Natural killer cell (primary cell): ENCODE measurements around the gene ANKRD28. TPM values are rescaled to one million over a fixed set of nuclear protein-coding genes. Genes with fewer than 3 reads are reported as not detected.
"Not testable (repeated sequence)": the region's sequence is repeated elsewhere in the genome, so short reads cannot be mapped to it uniquely, and the experiment has no call there.

Experiments used
- ATAC-seq, 3 donors: fragments of 150-1000 bp in 2 of 3; fragments of 200-7000 bp in 1 of 3; cut with Tn5 transposase; 1 replicate in 1 of 3; 2 replicates in 2 of 3; pipeline ENCODE4 v1.10.0; 2021; ENCODE audit warnings: mild to moderate bottlenecking in 2 of 3, moderate library complexity in 2 of 3
- DNase-seq, 2 donors: peaks; one replicate each; pipeline versions ENCODE4 v3.0.0 to v3.0.0-alpha.2; 2013 to 2021; ENCODE audit warnings: mixed read lengths in 1 of 2
- H3K27ac ChIP-seq: one replicate; pipeline ENCODE4 v1.5.1; 2013; ENCODE audit warnings: mild to moderate bottlenecking, low read length
- H3K27me3 ChIP-seq: one replicate; pipeline ENCODE4 v1.6.1; 2013; ENCODE audit warnings: low read length; ENCODE audit not compliant: control insufficient read depth, insufficient read depth
- H3K36me3 ChIP-seq: one replicate; pipeline ENCODE4 v1.6.1; 2013; ENCODE audit warnings: low read length; ENCODE audit not compliant: control insufficient read depth, insufficient read depth
- H3K4me1 ChIP-seq: one replicate; pipeline ENCODE4 v1.6.1; 2013; ENCODE audit warnings: low read length; ENCODE audit not compliant: control insufficient read depth, insufficient read depth
- H3K4me3 ChIP-seq: one replicate; pipeline ENCODE4 v1.5.1; 2013; ENCODE audit warnings: low read length
- H3K9me3 ChIP-seq: one replicate; pipeline ENCODE4 v1.6.1; 2013; ENCODE audit warnings: low read length; ENCODE audit not compliant: control insufficient read depth, insufficient read depth
- H3K27ac Mint-ChIP-seq, 2 donors: one replicate each; pipeline ENCODE4 v1.8.0; 2022; ENCODE audit warnings: mild to moderate bottlenecking in 2 of 2, mixed read lengths in 2 of 2, moderate library complexity in 1 of 2
- H3K27me3 Mint-ChIP-seq, 2 donors: one replicate each; pipeline ENCODE4 v1.8.0; 2022; ENCODE audit warnings: low read depth in 2 of 2, mixed read lengths in 2 of 2
- H3K36me3 Mint-ChIP-seq: one replicate; pipeline ENCODE4 v1.8.0; 2022; ENCODE audit warnings: mixed read lengths
- H3K4me1 Mint-ChIP-seq, 2 donors: one replicate each; pipeline ENCODE4 v1.8.0; 2022; ENCODE audit warnings: mixed read lengths in 2 of 2
- H3K4me3 Mint-ChIP-seq: one replicate; pipeline ENCODE4 v1.8.0; 2022; ENCODE audit warnings: mild to moderate bottlenecking, moderate library complexity, mixed read lengths
- H3K9me3 Mint-ChIP-seq, 2 donors: one replicate each; pipeline ENCODE4 v1.8.0; 2022; ENCODE audit warnings: mixed read lengths in 2 of 2
- CTCF ChIP-seq: fragments of 200-600 bp; IDR thresholded peaks from one replicate; pipeline ENCODE4 v1.8.0; 2022; ENCODE audit warnings: antibody characterized with exemption
- WGBS: methylation state at CpG from one replicate; pipeline ENCODE4 v1.1.7; 2013; ENCODE audit warnings: missing lambda C conversion rate; ENCODE audit not compliant: insufficient coverage; 5-methylcytosine and 5-hydroxymethylcytosine counted together
- intact Hi-C: fragments of 100-400 bp; cut with micrococcal nuclease; formaldehyde crosslinking; loops from one replicate; pipeline ENCODE4 v1.14.2; 2022
- total RNA-seq, 4 donors: library from RNA; stranded (reverse); fragments of 120-200 nt in 1 of 4; gene quantifications; one replicate each; pipeline versions ENCODE4 v1.2.3 to v1.2.4, GENCODE V29; 2013 to 2022

Gene ANKRD28
- total RNA-seq, 3 donors from 2014 or later (not counting 1 experiment from before 2014, with no cell fraction given), result 58.0 to 99.7 (median 91.7) TPM

GRCh38 chr3:15754047-15754446 is 43.7 kb downstream of the ANKRD28 start:
- Histone ChIP-seq H3K4me1 (no peaks in the 10 kb centered on the region), H3K27ac (no peak overlapping the region), H3K4me3 (no peak overlapping the region), H3K9me3 (no peaks in the 10 kb centered on the region), H3K36me3 (peaks cover 17% of the 10 kb centered on the region), H3K27me3 (no peaks in the 10 kb centered on the region)
- intact Hi-C loops, result no loop called here
- H3K4me3 Mint-ChIP-seq, result no peak overlapping the region
- H3K4me1 Mint-ChIP-seq, result peaks cover 19 to 23% of the 10 kb centered on the region in 2 donors
- DNase-seq (no peak), ATAC-seq (no peak)
- no peaks in the 10 kb centered on the region for H3K9me3 Mint-ChIP-seq
- 93% methylated on average over 2 of the region's 2 CpGs for WGBS
- no peak for TF ChIP-seq CTCF
- H3K27ac Mint-ChIP-seq, result peak overlapping the region in 1 of 2 donors; percentile 32
- H3K36me3 Mint-ChIP-seq, result peaks cover 7% of the 10 kb centered on the region
- H3K27me3 Mint-ChIP-seq, result no peaks in the 10 kb centered on the region

GRCh38 chr3:15753056-15753710 is 44.6 kb downstream of the ANKRD28 start:
- 93% methylated on average over 5 of the region's 5 CpGs for WGBS
- peaks cover 7% of the 10 kb centered on the region for H3K36me3 Mint-ChIP-seq
- DNase-seq (no peak), ATAC-seq (no peak)
- no peaks in the 10 kb centered on the region for H3K27me3 Mint-ChIP-seq
- H3K9me3 ChIP-seq, result no peaks in the 10 kb centered on the region
- no peaks in the 10 kb centered on the region for H3K9me3 Mint-ChIP-seq
- H3K4me3 ChIP-seq, result no peak overlapping the region
- peaks cover 14 to 18% of the 10 kb centered on the region in 2 donors for H3K4me1 Mint-ChIP-seq
- no peak overlapping the region for H3K4me3 Mint-ChIP-seq
- H3K4me1 ChIP-seq, result no peaks in the 10 kb centered on the region
- intact Hi-C loops, result no loop called here
- no peaks in the 10 kb centered on the region for H3K27me3 ChIP-seq
- no peak for TF ChIP-seq CTCF
- H3K27ac Mint-ChIP-seq, result peak overlapping the region in 1 of 2 donors; percentile 1
- peaks cover 19% of the 10 kb centered on the region for H3K36me3 ChIP-seq
- H3K27ac ChIP-seq, result no peak overlapping the region

- intact Hi-C loops, result no loop called here
- H3K27me3 ChIP-seq, result no peaks in the 10 kb centered on the region
- H3K9me3 ChIP-seq, result no peaks in the 10 kb centered on the region
- TF ChIP-seq CTCF, result no peak
- Mint-ChIP-seq H3K27me3 (no peaks in the 10 kb centered on the region), H3K27ac (no peak overlapping the region), H3K4me1 (peaks cover 22 to 35% of the 10 kb centered on the region in 2 donors), H3K36me3 (peaks cover 7% of the 10 kb centered on the region), H3K4me3 (no peak overlapping the region), H3K9me3 (no peaks in the 10 kb centered on the region)
- WGBS, result no CpG with 5 or more reads among the region's 2 CpGs
- H3K4me1 ChIP-seq, result no peaks in the 10 kb centered on the region
- H3K36me3 ChIP-seq, result peaks cover 21% of the 10 kb centered on the region
- DNase-seq (no peak), ATAC-seq (no peak)
- H3K27ac ChIP-seq, result no peak overlapping the region
- no peak overlapping the region for H3K4me3 ChIP-seq
Observed at GRCh38 chr3:15750879-15751278, 46.9 kb downstream of the ANKRD28 start.

GRCh38 chr3:15750143-15750542 is 47.6 kb downstream of the ANKRD28 start:
- no peak overlapping the region for H3K4me3 Mint-ChIP-seq
- H3K4me3 ChIP-seq, result no peak overlapping the region
- H3K36me3 Mint-ChIP-seq, result peaks cover 7% of the 10 kb centered on the region
- no peaks in the 10 kb centered on the region for H3K9me3 ChIP-seq
- H3K27me3 ChIP-seq, result no peaks in the 10 kb centered on the region
- no peak overlapping the region for H3K27ac ChIP-seq
- no peak for TF ChIP-seq CTCF
- H3K9me3 Mint-ChIP-seq, result no peaks in the 10 kb centered on the region
- ATAC-seq (no peak), DNase-seq (no peak)
- H3K4me1 Mint-ChIP-seq, result peaks cover 22 to 43% of the 10 kb centered on the region in 2 donors
- H3K27ac Mint-ChIP-seq, result no peak overlapping the region
- intact Hi-C loops, result no loop called here
- 97% methylated on average over 2 of the region's 3 CpGs for WGBS
- H3K4me1 ChIP-seq, result no peaks in the 10 kb centered on the region
- peaks cover 21% of the 10 kb centered on the region for H3K36me3 ChIP-seq
- H3K27me3 Mint-ChIP-seq, result no peaks in the 10 kb centered on the region

GRCh38 chr3:15745896-15746295 is 51.9 kb downstream of the ANKRD28 start:
- H3K9me3 ChIP-seq, intact Hi-C loops, H3K4me3 Mint-ChIP-seq, H3K9me3 Mint-ChIP-seq, H3K27ac ChIP-seq, H3K27me3 ChIP-seq, H3K4me3 ChIP-seq, ATAC-seq, DNase-seq, H3K4me1 ChIP-seq, H3K27me3 Mint-ChIP-seq: not testable (repeated sequence)
- Mint-ChIP-seq H3K4me1 (peaks cover 17 to 35% of the 10 kb centered on the region in 2 donors), H3K36me3 (peaks cover 13% of the 10 kb centered on the region), H3K27ac (peak overlapping the region in 1 of 2 donors; percentile 12)
- WGBS, result 85% methylated on average over 2 of the region's 2 CpGs
- peaks cover 14% of the 10 kb centered on the region for H3K36me3 ChIP-seq
